Measurements from ENCODE around the gene OPN5.

- TF ChIP-seq CTCF (IDR thresholded peaks at IDR 0.05) (no peak), POLR2AphosphoS5 (IDR thresholded peaks at IDR 0.05) (no peak), POLR2A (IDR thresholded peaks at IDR 0.05) (no peak)
Observed at GRCh38 chr6:47741807-47742206, 40.0 kb upstream of the OPN5 start.
